ENCODE results near the gene SEMA3E.

The SEMA3E gene

DNA sequence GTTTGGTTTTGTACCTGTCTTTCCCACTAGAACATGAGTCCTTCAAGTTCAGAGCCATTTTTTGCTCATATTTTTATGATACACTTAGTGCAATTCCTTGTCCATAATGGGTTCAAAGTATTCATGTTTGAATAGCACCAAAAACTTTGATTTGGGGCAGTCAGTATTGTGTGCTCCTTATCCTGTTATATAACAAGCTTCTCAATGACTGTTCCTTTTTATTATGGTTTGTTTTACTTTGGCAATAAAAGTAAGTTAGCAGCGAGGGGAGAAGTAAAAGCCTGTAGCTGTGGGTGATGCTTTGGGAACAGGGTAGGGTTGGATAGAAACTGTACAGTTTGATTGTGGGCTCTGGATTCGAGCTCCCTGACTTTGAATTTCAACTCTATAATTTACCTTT, 311.9 kb downstream of the SEMA3E start:
- DNase-seq: no peak

DNA sequence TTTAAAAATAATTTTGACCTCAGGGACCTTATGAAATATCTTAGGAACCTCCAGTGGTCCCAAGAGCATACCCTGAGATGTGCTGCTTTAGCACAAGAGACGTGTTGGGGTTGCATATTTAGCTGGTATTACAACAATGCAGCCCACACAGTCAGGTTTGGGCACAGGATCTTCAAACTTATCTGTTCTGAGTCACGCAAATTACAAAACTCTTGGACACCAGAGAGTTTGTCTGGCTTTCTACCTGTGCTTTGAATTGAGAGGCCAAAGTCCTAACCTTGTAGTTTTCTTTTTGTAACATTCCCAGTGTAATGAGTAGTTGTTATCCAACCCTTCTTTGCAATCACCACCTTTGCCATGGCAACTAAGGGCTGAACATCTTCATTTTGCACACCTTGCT, 322.7 kb downstream of the SEMA3E start:
- DNase-seq: no peak

DNA sequence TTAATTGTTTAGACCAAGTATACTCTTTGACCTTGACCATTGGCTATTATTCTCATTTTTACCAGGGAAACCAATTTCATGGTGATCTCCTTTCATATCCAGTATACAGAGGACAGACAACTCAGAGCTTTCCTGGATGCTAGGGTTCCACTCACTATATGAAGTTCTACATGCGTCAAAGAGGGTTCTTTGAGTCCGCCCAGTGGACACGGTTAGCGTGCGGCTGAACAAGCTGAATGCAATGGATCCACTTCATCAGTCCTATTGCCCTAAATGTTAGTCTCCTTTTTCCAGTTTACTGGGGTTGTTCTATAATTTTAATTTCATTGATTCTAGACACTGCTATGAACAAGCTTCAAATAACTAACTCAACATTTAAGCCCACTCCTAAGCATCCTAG, 323.9 kb downstream of the SEMA3E start:
- DNase-seq: no peak

DNA sequence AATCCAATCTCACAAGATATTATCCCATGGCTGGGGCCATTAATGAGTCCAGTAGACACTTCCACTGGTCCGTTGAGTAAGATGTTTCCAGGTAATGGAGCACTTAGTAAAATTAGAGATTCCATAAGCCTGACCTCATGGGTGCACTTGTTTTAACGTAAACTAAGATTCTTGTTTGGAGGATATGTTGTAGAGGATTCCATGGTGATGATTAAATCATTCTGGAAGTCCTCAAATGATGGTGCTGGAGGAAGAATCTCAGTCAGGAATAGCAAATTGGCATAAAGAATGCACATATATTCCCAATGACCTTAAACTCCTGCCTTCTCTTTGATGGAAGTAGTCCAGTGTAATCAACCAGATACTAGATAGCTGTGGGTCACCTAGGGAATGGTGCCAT, 324.3 kb downstream of the SEMA3E start:
- DNase-seq: no peak

DNA sequence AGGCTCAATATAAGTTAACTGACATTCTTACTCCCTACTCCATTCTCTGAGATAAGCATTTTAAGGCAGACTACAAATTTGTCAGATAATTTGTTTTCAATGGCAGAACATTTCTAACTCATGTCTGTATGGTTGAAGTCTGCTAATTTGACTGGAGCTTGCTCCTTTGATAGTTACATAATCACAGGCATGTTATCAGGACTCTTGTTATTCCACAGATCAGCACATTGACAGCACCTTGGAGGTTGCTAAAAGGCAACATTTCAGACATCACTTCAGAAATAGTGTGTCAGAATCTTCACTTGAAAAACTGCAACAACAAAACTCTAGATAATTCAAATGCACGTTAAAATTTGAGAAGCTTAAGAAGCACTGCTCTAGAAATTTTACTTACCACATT, 327.9 kb downstream of the SEMA3E start:
- no peak for DNase-seq

GRCh38 chr7:83313931-83314330, 335.0 kb downstream of the SEMA3E start:
- DNase-seq: no peak

All from NCI-H524 treated with DMSO at 0.1 percent for 48 hours (cell line).